NCI-H2107 (cell line): Measurements from ENCODE around the gene OGG1.

Experiments used
- DNase-seq: peaks from one replicate; lab custom pipeline; 2025; lab: John Stamatoyannopoulos, UW

The OGG1 gene

GRCh38 chr3:9749645-9750555 lies at the start of gene OGG1:
OGG1 (plus strand) TSS chr3:9749952; CDS start chr3:9750287, 335 bp downstream.
- DNase-seq: peak; percentile 83

GRCh38 chr3:9700536-9700935 lies 49.2 kb upstream of the OGG1 start:
- no peak for DNase-seq

- no peak for DNase-seq
Observed at GRCh38 chr3:9701006-9701405, 48.7 kb upstream of the OGG1 start.

GRCh38 chr3:9701711-9702110 lies 48.0 kb upstream of the OGG1 start:
- no peak for DNase-seq

GRCh38 chr3:9703240-9703639 lies 46.5 kb upstream of the OGG1 start:
- DNase-seq: no peak

- DNase-seq: no peak
Observed at GRCh38 chr3:9703736-9704346, 45.9 kb upstream of the OGG1 start, which contains the start of gene CPNE9. CPNE9 (plus strand) TSS chr3:9703833; CDS start chr3:9703997, 164 bp downstream.

- DNase-seq: no peak
Observed at GRCh38 chr3:9704347-9705322, 45.1 kb upstream of the OGG1 start.

GRCh38 chr3:9710174-9710739 lies 39.5 kb upstream of the OGG1 start:
- DNase-seq: no peak

- DNase-seq: no peak
Observed at GRCh38 chr3:9712415-9712814, 37.3 kb upstream of the OGG1 start.

- no peak for DNase-seq
Observed at GRCh38 chr3:9713142-9713541, 36.6 kb upstream of the OGG1 start.

- DNase-seq: no peak
Observed at GRCh38 chr3:9715136-9715535, 34.6 kb upstream of the OGG1 start.

GRCh38 chr3:9715764-9716437 lies 33.9 kb upstream of the OGG1 start:
- DNase-seq: no peak

- no peak for DNase-seq
Observed at GRCh38 chr3:9716801-9717555, 32.8 kb upstream of the OGG1 start.

GRCh38 chr3:9717563-9717962 lies 32.2 kb upstream of the OGG1 start:
- no peak for DNase-seq

GRCh38 chr3:9718118-9718517 lies 31.6 kb upstream of the OGG1 start:
- no peak for DNase-seq

GRCh38 chr3:9721015-9721699 lies 28.6 kb upstream of the OGG1 start:
- no peak for DNase-seq

- no peak for DNase-seq
Observed at GRCh38 chr3:9721700-9722060, 28.1 kb upstream of the OGG1 start.

GRCh38 chr3:9725775-9726515 lies 23.8 kb upstream of the OGG1 start:
- no peak for DNase-seq

- no peak for DNase-seq
Observed at GRCh38 chr3:9727041-9727595, 22.6 kb upstream of the OGG1 start.
